NCI-H226 (cell line): ENCODE measurements around the gene LTC4S.
"Not testable (repeated sequence)": the region's sequence is repeated elsewhere in the genome, so short reads cannot be mapped to it uniquely, and the experiment has no call there.

ENCODE experiments used
- DNase-seq: peaks from one replicate; pipeline ENCODE4 v3.0.0-alpha.2; 2015

LTC4S gene

DNA sequence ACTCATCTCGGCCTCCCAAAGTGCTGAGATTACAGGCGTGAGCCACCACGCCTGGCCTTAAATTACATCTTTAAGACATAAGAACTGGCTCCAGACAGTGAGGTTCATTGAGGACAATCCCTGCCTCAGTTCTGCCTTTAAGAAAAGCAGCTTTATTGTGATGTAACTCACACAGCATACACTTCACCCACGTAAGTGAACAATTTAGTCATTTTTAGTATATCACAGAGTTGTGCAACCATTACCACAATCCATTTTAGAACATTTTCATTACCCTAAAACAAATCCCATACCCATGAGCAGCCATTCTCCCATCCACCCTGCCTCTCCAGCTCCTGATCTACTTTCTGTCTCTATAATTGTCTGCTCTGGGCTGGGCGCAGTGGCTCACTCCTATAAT is 24.0 kb upstream of the LTC4S start:
- no peak for DNase-seq

- DNase-seq: no peak
Measured at GRCh38 chr5:179771311-179771895, 22.4 kb upstream of the LTC4S start.

- DNase-seq: no peak
Measured at GRCh38 chr5:179772351-179772750, 21.4 kb upstream of the LTC4S start.

- no peak for DNase-seq
Measured at GRCh38 chr5:179773686-179774040, 20.1 kb upstream of the LTC4S start.

DNA sequence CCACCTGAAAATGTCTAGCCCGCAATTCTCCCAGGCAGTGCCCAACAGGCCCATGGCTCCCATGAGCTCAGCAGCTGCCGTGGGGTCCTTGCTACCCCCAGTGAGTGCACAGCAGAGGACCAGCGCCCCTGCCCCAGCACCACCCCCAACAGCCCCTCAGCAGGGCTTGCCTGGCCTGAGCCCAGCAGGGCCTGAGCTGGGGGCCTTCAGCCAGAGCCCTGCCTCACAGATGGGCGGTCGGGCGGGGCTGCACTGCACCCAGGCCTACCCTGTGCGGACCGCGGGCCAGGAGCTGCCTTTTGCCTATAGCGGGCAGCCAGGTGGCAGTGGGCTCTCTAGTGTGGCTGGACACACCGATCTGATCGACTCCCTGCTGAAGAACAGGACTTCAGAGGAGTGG is 19.3 kb upstream of the LTC4S start:
- DNase-seq: no peak

DNA sequence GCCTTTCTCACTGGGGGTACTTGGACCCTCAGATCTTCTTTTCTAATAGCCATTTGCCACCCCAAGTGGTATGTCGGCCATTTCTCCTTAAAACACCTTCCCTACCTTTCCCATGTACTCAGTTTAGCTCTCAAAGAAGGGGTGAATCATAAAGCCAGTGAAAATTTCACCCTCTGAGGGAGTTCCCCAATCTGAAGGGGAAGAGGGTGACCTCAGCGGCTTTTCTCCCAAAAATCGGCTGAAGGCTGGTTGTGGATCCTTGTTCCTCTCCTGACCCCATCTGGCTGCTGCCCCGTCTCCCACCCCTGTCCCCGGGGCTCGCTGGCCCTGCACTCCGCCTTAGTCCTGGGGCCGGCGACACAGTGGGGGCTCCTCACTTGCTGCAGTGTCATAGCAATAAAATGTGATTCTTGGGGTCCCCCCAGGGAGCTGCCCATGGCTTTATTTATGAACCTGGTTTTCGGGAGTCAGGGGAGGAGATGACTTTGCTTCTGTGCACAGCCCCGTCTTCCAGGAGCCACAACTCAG is 17.3 kb upstream of the LTC4S start:
- DNase-seq: no peak

GRCh38 chr5:179777456-179777855 is 16.3 kb upstream of the LTC4S start:
- DNase-seq: no peak

GRCh38 chr5:179777909-179778308 is 15.9 kb upstream of the LTC4S start:
- DNase-seq: no peak

GRCh38 chr5:179778591-179778990 is 15.2 kb upstream of the LTC4S start:
- no peak for DNase-seq

DNA sequence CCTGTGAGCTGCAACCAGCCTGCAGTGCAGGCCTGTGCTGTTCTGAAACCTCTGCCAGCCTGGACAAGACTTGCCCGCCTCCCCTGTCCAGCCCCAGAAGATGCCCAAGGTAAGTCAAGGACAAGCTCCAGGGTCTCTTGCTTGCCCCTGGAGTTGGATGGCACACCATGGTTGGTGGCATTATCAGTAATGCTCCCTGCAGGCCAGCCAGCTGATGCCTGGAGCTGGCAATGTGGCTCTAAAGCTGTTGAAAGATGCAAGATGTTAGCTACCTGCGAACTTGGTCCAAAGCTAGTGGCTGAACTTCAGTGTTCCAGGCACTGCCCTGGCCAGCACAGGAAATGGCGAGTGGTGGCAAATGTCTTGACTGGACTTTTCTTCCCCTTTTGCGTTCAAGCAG is 14.0 kb upstream of the LTC4S start:
- DNase-seq: no peak

- no peak for DNase-seq
Measured at GRCh38 chr5:179780362-179780761, 13.4 kb upstream of the LTC4S start.

- DNase-seq: no peak
Measured at GRCh38 chr5:179781846-179782245, 11.9 kb upstream of the LTC4S start.

DNA sequence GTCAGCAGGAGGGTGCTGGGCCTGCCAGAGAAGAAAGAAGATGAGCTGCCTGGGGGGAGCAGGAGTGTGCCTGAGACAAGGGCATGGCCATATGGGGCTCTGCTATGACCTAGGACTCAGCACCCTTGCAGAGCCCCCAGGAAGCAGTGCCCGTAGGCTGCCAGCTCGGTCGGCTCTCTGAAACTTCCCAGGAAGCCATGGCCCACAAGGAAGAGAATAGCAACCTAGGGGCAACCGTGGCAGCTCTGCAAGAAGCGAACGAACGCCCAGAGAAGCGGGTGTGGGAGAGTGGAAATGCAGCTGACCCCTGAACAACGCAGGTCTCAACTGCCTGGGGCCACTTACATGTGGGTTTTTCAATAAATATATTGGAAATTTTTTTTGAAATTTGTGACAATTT is 10.7 kb upstream of the LTC4S start:
- no peak for DNase-seq

DNA sequence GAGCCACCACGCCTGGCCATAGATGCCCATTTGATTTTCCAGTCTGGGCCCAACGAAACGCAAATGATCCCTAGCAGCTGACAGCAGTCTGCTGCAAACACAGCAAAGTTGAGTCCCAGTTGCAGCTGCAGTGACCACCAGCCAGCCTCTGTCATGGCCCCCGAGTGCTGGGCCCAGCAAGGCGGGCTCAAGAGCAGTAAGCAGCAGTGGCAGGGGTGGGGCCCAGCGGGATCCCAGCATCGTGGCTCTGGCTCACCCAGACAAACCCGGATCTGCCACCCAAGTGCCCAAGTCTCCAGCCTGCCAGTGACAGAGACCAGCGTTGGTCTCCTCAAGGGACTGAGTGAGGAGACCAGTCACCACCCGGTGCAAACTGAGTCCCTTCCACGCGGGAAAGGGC is 6.9 kb upstream of the LTC4S start:
- DNase-seq: no peak

- no peak for DNase-seq
Measured at GRCh38 chr5:179788193-179788854, 5.5 kb upstream of the LTC4S start.

DNA sequence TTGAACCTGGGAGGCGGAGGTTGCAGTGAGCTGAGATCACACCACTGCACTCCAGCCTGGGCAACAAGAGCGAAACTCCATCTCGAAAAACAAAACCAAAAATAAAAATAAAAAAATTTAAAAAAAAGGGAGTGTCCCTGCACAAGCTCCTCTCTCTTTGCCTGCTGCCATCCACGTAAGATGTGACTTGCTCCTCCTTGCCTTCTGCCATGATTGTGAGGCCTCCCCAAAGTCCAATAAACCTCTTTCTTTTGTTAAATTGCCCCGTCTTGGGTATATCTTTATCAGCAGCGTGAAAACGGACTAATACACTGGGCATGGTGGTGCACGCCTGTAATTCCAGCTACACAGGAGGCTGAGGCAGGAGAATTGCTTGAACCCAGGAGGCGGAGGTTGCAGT is 4.5 kb upstream of the LTC4S start:
- not testable (repeated sequence) for DNase-seq

DNA sequence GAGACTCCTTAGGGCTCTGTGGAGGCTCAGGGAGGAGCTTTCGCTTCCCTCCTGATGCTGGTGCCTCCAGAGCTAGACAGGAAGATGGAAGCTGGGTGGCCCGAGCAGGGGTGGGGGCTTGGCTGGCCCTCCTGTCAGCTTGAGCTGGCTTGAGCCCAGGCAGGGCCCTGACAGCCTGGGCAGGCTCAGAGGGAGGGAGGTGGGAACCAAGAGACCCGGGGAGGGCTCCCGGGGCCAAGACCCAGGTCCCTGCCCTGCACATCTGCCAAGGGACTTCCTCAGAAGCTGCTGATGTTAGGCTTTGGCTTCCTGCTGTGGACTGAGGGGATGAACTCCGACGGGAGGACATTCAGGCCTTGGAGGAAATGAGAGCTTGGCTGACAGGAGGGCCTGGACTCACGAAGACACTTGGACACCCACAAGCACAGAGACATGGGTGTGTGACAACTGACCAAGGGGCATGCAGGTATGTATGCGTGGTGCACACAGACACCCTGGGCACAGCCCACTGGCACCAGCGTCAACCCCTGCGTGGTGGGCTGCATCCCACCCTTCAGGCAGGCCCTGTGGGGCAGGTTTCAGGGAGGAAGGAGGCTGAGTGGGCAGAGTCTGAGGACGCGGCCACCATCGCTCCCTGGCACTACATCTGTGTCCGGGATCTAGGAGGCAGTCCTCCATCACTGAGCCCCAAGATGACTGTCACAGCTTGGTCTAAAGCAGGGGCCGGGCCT is 1.7 kb upstream of the LTC4S start:
- DNase-seq: no peak

GRCh38 chr5:179792612-179793467 is 946 bp upstream of the LTC4S start:
- DNase-seq: no peak

- DNase-seq: no peak
Measured at GRCh38 chr5:179794171-179794570, 385 bp downstream of the LTC4S start.

DNA sequence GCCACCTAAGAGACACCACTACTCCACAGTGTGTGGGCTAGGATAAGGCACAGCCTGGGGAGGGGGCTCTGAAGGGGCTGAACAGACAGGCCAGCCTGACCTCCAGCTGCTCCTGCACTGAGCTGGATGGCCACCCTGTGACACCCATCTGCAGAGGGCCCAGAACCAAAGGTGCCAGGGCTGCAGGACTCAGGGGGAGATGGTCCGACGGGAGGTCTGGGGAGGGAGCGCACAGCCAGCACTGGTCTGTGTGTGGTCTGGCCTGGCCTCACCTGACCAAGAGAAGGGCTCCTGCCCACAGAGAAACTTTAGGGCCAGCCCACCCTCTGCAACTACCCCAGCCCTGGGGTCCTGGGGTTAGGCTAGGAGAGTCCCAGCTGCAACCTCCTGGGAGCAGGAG is 789 bp downstream of the LTC4S start:
- DNase-seq: no peak

- DNase-seq: no peak
Measured at GRCh38 chr5:179795049-179795862, 1.5 kb downstream of the LTC4S start.
